Calu3 (cell line): Measurements from ENCODE around the gene BRCA2. TPM values are rescaled to one million over a fixed set of nuclear protein-coding genes. Genes with fewer than 3 reads are reported as not detected.
"Not testable (repeated sequence)": the region's sequence is repeated elsewhere in the genome, so short reads cannot be mapped to it uniquely, and the experiment has no call there.

Experiments
- BruUV-seq: library from RNA; stranded (reverse); fragments of 400-500 nt; replicated peaks from 2 replicates; lab custom pipeline; 2021; lab: Mats Ljungman, UMichigan
- CTCF ChIA-PET: fragments of 300-600 bp; sonication (Branson Sonifier 250); formaldehyde crosslinking; loops from one replicate; lab custom pipeline; 2022; ENCODE audit warnings: antibody characterized with exemption; lab: Charles Lee
- DNase-seq: peaks from one replicate; pipeline ENCODE4 v3.0.0; 2022
- H3K27ac Mint-ChIP-seq: one replicate; pipeline ENCODE4 v1.8.0; 2022; ENCODE audit warnings: mixed read lengths; ENCODE audit not compliant: unreplicated experiment
- H3K27me3 Mint-ChIP-seq: one replicate; pipeline ENCODE4 v1.8.0; 2022; ENCODE audit warnings: mixed read lengths; ENCODE audit not compliant: unreplicated experiment
- H3K36me3 Mint-ChIP-seq: one replicate; pipeline ENCODE4 v1.8.0; 2022; ENCODE audit warnings: mild to moderate bottlenecking, moderate library complexity, mixed read lengths; ENCODE audit not compliant: insufficient read depth, unreplicated experiment
- H3K4me1 Mint-ChIP-seq: one replicate; pipeline ENCODE4 v1.8.0; 2022; ENCODE audit warnings: mild to moderate bottlenecking, low read depth, mixed read lengths; ENCODE audit not compliant: unreplicated experiment
- H3K4me3 Mint-ChIP-seq: one replicate; pipeline ENCODE4 v1.8.0; 2022; ENCODE audit warnings: mild to moderate bottlenecking, low read depth, moderate library complexity, mixed read lengths; ENCODE audit not compliant: unreplicated experiment
- H3K9me3 Mint-ChIP-seq: one replicate; pipeline ENCODE4 v1.8.0; 2022; ENCODE audit warnings: low read depth, mixed read lengths; ENCODE audit not compliant: unreplicated experiment
- intact Hi-C: fragments of 100-400 bp; cut with micrococcal nuclease; formaldehyde crosslinking; loops from one replicate; pipeline ENCODE4 v1.10.0; 2022; ENCODE audit not compliant: unreplicated experiment
- total RNA-seq: library from RNA; stranded (reverse); gene quantifications from 2 replicates; pipeline ENCODE4 v1.2.3, GENCODE V29; 2022
- TF ChIP-seq, protein P1 (sequence below): fragments of 200-600 bp; IDR thresholded peaks from one replicate; pipeline ENCODE4 v1.8.0; 2022; ENCODE audit warnings: antibody characterized with exemption; ENCODE audit not compliant: unreplicated experiment

The BRCA2 gene
- total RNA-seq, 1 experiment from 2014 or later, result 12.8 TPM

DNA sequence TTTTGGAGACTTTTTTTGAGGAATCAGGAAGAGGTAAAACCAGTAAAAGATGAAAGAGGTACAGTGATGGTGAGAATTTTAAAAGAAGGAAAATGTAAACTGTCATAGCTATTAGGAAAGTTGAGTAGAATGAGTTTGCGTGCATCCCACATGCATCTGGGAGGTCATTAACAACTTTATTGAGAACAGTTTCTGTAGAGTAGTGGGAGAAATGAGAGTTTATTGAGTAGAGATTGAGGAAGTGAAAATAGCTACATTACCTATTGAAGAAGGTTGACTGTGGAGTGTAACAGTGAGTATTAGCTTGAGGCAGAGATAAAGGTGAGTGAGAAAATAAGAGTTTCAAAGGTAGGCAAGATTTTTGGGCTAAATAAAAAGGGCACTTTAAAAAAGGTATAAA is 38.7 kb downstream of the BRCA2 start:
- no peak for DNase-seq
- H3K4me1 Mint-ChIP-seq, result no peaks in the 10 kb centered on the region
- H3K36me3 Mint-ChIP-seq, result peaks cover 1% of the 10 kb centered on the region
- H3K27me3 Mint-ChIP-seq, result no peaks in the 10 kb centered on the region
- no TSS peak for BruUV-seq
- no peak overlapping the region for H3K4me3 Mint-ChIP-seq
- H3K9me3 Mint-ChIP-seq, result no peaks in the 10 kb centered on the region
- TF ChIP-seq, protein P1, sequence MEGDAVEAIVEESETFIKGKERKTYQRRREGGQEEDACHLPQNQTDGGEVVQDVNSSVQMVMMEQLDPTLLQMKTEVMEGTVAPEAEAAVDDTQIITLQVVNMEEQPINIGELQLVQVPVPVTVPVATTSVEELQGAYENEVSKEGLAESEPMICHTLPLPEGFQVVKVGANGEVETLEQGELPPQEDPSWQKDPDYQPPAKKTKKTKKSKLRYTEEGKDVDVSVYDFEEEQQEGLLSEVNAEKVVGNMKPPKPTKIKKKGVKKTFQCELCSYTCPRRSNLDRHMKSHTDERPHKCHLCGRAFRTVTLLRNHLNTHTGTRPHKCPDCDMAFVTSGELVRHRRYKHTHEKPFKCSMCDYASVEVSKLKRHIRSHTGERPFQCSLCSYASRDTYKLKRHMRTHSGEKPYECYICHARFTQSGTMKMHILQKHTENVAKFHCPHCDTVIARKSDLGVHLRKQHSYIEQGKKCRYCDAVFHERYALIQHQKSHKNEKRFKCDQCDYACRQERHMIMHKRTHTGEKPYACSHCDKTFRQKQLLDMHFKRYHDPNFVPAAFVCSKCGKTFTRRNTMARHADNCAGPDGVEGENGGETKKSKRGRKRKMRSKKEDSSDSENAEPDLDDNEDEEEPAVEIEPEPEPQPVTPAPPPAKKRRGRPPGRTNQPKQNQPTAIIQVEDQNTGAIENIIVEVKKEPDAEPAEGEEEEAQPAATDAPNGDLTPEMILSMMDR, result no peak
- intact Hi-C loops, result no loop called here
- CTCF ChIA-PET, result no interaction called here
- no peak overlapping the region for H3K27ac Mint-ChIP-seq

DNA sequence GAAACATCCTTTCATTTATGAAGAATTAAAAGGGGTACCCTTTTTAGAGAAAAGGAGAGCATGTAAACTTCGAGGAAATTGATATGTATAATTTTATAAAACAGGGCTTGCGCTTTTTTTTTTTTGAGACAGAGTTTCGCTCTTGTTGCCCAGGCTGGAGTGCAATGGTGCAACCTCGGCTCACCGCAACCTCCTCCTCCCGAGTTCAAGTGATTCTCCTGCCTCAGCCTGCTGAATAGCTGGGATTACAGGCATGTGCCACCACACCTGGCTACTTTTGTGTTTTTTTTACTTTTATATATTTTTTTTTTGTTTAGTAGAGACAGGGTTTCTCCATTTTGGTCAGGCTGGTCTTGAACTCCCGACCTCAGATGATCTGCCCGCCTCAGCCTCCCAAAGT is 40.6 kb downstream of the BRCA2 start:
- H3K4me1 Mint-ChIP-seq, H3K9me3 Mint-ChIP-seq, BruUV-seq, H3K27me3 Mint-ChIP-seq, intact Hi-C loops, H3K36me3 Mint-ChIP-seq, DNase-seq, H3K27ac Mint-ChIP-seq, H3K4me3 Mint-ChIP-seq, CTCF ChIA-PET: not testable (repeated sequence)

DNA sequence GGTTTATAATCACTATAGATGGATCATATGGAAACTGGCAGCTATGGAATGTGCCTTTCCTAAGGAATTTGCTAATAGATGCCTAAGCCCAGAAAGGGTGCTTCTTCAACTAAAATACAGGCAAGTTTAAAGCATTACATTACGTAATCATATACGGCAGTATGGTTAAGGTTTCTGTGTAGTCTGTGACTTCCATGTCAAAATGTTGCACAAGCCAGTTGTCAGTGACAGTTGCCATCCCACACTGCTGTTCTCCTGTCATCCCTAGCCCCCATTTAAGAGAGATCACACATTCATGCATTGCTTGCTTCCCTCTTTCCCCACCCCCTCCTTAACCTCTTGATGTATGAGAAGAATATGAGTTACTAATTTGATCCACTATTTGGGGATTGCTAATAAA is 47.3 kb downstream of the BRCA2 start:
- no peaks in the 10 kb centered on the region for H3K27me3 Mint-ChIP-seq
- DNase-seq, result no peak
- no peaks in the 10 kb centered on the region for H3K4me1 Mint-ChIP-seq
- H3K36me3 Mint-ChIP-seq, result no peaks in the 10 kb centered on the region
- no peak overlapping the region for H3K27ac Mint-ChIP-seq
- intact Hi-C loops, result no loop called here
- H3K4me3 Mint-ChIP-seq, result no peak overlapping the region
- TF ChIP-seq, protein P1, result no peak
- no peaks in the 10 kb centered on the region for H3K9me3 Mint-ChIP-seq
- CTCF ChIA-PET, result no interaction called here
- no TSS peak for BruUV-seq

DNA sequence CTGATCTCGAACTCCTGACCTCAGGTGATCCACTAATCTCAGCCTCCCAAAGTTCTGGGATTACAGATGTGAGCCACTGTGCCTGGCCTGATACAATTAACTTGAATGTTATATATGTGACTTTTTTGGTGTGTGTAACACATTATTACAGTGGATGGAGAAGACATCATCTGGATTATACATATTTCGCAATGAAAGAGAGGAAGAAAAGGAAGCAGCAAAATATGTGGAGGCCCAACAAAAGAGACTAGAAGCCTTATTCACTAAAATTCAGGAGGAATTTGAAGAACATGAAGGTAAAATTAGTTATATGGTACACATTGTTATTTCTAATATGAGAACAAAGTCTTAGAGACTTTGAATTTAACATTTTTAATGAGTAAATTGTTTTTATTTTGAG is 55.5 kb downstream of the BRCA2 start:
- no peak overlapping the region for H3K27ac Mint-ChIP-seq
- no peaks in the 10 kb centered on the region for H3K27me3 Mint-ChIP-seq
- CTCF ChIA-PET, result no interaction called here
- peaks cover 5% of the 10 kb centered on the region for H3K9me3 Mint-ChIP-seq
- no TSS peak for BruUV-seq
- DNase-seq, result no peak
- intact Hi-C loops, result no loop called here
- no peaks in the 10 kb centered on the region for H3K4me1 Mint-ChIP-seq
- H3K36me3 Mint-ChIP-seq, result peaks cover 5% of the 10 kb centered on the region
- no peak overlapping the region for H3K4me3 Mint-ChIP-seq
- TF ChIP-seq, protein P1, result no peak

DNA sequence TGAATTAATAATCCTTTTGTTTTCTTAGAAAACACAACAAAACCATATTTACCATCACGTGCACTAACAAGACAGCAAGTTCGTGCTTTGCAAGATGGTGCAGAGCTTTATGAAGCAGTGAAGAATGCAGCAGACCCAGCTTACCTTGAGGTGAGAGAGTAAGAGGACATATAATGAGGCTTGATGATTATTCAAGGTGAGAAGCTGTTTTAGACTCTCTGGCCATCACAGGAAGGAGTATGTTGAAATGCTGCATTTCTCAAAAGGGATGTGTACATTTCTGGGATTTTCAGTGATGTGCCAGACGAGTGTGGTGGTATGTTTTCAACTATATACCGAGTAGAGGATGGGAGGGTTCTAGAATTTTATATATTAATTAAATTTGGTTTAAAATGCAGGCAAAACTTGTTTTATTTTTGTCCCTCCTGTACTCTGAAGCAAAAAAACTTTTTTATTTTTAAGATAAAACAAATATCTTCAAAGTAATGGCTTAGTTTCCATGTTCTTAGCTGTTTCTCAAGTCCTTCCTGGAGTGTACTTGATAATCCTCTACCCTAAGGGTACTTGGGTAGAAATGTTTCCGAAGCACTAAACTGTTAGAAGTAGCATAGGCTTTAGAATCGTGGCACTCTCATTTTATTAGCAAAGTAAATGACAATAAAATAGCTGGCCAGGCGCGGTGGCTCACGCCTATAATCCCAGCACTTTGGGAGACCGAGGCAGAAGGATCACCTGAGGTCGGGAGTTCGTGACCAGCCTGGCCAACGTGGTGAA is 61.5 kb downstream of the BRCA2 start:
- Mint-ChIP-seq H3K36me3 (peaks cover 5% of the 10 kb centered on the region), H3K4me1 (no peaks in the 10 kb centered on the region), H3K27ac (no peak overlapping the region), H3K9me3 (peaks cover 5% of the 10 kb centered on the region), H3K4me3 (no peak overlapping the region), H3K27me3 (no peaks in the 10 kb centered on the region)
- TF ChIP-seq, protein P1, result no peak
- BruUV-seq, result no TSS peak
- DNase-seq, result no peak
- intact Hi-C loops, result no loop called here
- CTCF ChIA-PET, result interaction anchor here (0.7 kb wide), 1 partner anchor 1499 kb away, joined by 4 read pairs; no protein-coding TSS in a partner anchor
